Neutrophil (primary cell): ENCODE measurements around the gene JPH3.

ENCODE experiments used
- H3K27ac ChIP-seq: fragments of 200-600 bp; sonication (generic); 2 replicates; pipeline ENCODE4 v1.5.1; 2016; ENCODE audit warnings: mild to moderate bottlenecking, moderate library complexity
- H3K27me3 ChIP-seq: fragments of 200-600 bp; sonication (generic); 2 replicates; pipeline ENCODE4 v1.6.0; 2016; ENCODE audit warnings: mild to moderate bottlenecking
- H3K36me3 ChIP-seq: fragments of 200-600 bp; sonication (generic); 2 replicates; pipeline ENCODE4 v1.5.1; 2017
- H3K4me1 ChIP-seq, 2 experiments: fragments of 200-600 bp in 1 of 2; sonication (generic) in 1 of 2; 1 replicate in 1 of 2; 2 replicates in 1 of 2; pipeline versions ENCODE4 v1.5.1 to v1.6.1; 2013 to 2016; ENCODE audit warnings: low read depth in 1 of 2, low read length in 1 of 2, mild to moderate bottlenecking in 1 of 2, moderate library complexity in 1 of 2; ENCODE audit not compliant: control insufficient read depth in 1 of 2, insufficient read depth in 1 of 2
- H3K4me3 ChIP-seq, 2 experiments: fragments of 200-600 bp in 1 of 2; sonication (generic) in 1 of 2; 1 replicate in 1 of 2; 2 replicates in 1 of 2; pipeline ENCODE4 v1.5.1; 2013 to 2016; ENCODE audit warnings: low read depth in 1 of 2, low read length in 1 of 2, mild to moderate bottlenecking in 1 of 2, moderate library complexity in 1 of 2
- H3K9me3 ChIP-seq: fragments of 200-600 bp; sonication (generic); 2 replicates; pipeline ENCODE4 v1.5.1; 2016
- TF ChIP-seq, protein P1 (sequence below): fragments of 200-600 bp; sonication (generic); IDR thresholded peaks from 2 replicates; pipeline ENCODE4 v1.5.1; 2016; ENCODE audit warnings: antibody characterized with exemption

Gene JPH3

GRCh38 chr16:87657621-87658192 lies 55.4 kb downstream of the JPH3 start:
- H3K27ac ChIP-seq: no peak overlapping the region
- H3K9me3 ChIP-seq: no peaks in the 10 kb centered on the region
- no peaks in the 10 kb centered on the region for H3K36me3 ChIP-seq
- TF ChIP-seq, protein P1, sequence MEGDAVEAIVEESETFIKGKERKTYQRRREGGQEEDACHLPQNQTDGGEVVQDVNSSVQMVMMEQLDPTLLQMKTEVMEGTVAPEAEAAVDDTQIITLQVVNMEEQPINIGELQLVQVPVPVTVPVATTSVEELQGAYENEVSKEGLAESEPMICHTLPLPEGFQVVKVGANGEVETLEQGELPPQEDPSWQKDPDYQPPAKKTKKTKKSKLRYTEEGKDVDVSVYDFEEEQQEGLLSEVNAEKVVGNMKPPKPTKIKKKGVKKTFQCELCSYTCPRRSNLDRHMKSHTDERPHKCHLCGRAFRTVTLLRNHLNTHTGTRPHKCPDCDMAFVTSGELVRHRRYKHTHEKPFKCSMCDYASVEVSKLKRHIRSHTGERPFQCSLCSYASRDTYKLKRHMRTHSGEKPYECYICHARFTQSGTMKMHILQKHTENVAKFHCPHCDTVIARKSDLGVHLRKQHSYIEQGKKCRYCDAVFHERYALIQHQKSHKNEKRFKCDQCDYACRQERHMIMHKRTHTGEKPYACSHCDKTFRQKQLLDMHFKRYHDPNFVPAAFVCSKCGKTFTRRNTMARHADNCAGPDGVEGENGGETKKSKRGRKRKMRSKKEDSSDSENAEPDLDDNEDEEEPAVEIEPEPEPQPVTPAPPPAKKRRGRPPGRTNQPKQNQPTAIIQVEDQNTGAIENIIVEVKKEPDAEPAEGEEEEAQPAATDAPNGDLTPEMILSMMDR: no peak
- no peak overlapping the region for H3K4me3 ChIP-seq
- peaks cover 11% of the 10 kb centered on the region for H3K27me3 ChIP-seq
- H3K4me1 ChIP-seq: peaks cover 0 to 5% of the 10 kb centered on the region in 2 experiments

GRCh38 chr16:87658564-87659225 lies 56.4 kb downstream of the JPH3 start:
- Histone ChIP-seq H3K36me3 (no peaks in the 10 kb centered on the region), H3K9me3 (no peaks in the 10 kb centered on the region), H3K27ac (no peak overlapping the region), H3K4me1 (peaks cover 0 to 5% of the 10 kb centered on the region in 2 experiments), H3K4me3 (no peak overlapping the region), H3K27me3 (peaks cover 11% of the 10 kb centered on the region)
- TF ChIP-seq, protein P1: no peak

DNA sequence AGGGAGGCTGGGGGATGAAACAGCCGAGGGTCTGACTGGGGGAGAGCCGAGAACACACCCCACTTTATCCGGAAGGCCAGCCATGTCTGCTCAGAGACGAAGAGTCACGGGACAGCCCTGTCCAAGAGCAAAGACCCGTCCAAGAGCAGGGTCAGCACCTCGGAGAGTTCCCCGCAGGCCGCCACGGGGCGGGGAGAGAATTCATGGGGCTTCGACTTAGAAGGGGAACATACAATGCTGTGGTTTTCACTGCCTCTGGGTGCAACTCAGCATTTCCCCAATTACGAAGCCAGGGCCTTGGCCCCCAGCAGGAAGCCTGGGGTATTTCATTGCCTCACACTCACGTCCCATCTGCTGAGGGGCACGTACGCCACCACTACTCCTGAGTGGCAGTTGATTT lies 59.3 kb downstream of the JPH3 start:
- H3K4me1 ChIP-seq: peaks cover 0 to 5% of the 10 kb centered on the region in 2 experiments
- no peak overlapping the region for H3K27ac ChIP-seq
- TF ChIP-seq, protein P1: no peak
- H3K36me3 ChIP-seq: no peaks in the 10 kb centered on the region
- H3K9me3 ChIP-seq: no peaks in the 10 kb centered on the region
- H3K4me3 ChIP-seq: no peak overlapping the region
- H3K27me3 ChIP-seq: peaks cover 11% of the 10 kb centered on the region

DNA sequence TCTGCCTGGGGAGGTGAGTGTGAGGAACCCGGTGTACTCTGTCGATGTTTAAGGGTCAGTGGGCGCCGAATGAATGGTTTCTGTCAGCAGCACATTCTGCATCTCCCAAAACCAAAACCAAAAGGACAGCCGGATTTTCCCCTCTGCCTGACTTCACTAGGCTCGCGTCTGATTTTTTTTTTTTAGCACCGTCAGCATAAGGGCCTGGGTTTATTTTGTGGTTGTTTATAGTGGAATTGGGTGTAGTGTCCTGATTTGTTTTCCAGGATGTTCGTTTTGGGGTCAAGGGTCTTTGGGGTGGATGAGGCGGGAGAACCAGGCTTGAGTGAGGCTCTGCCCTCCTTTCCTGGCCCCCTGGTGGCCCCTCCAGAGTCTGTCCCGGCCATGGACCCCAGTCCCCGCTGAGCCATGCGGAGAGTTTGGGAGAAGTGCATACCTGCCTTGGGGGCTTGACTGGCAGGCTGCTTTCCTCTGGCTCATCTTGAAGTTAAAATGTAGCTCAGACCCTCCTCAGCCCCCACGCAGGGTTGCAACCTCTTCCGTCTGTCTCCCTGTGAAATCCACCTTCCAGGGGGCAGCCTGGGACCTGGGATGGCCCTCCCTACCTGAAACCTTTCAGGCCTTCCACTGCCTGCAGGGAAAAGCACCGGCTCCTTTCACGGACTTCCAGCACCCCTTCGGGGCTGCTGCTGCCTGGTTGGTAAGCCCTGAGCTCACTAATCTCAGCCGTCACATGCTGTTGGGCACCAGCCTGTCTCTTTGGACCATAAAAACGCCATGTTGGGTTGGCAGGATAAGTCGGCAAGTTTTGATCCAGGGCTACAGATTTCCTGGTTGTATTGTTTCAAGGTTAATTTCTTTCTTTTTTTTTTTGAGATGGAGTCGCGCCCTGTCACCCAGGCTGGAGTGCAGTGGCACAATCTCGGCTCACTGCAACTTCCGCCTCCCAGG lies 60.2 kb downstream of the JPH3 start:
- H3K9me3 ChIP-seq: no peaks in the 10 kb centered on the region
- H3K27ac ChIP-seq: no peak overlapping the region
- no peak overlapping the region for H3K4me3 ChIP-seq
- H3K4me1 ChIP-seq: peaks cover 0 to 5% of the 10 kb centered on the region in 2 experiments
- TF ChIP-seq, protein P1: no peak
- H3K27me3 ChIP-seq: peaks cover 11% of the 10 kb centered on the region
- no peaks in the 10 kb centered on the region for H3K36me3 ChIP-seq

GRCh38 chr16:87664792-87665191 lies 62.5 kb downstream of the JPH3 start:
- peaks cover 0 to 5% of the 10 kb centered on the region in 2 experiments for H3K4me1 ChIP-seq
- H3K4me3 ChIP-seq: no peak overlapping the region
- peaks cover 5% of the 10 kb centered on the region for H3K27me3 ChIP-seq
- H3K27ac ChIP-seq: no peak overlapping the region
- no peaks in the 10 kb centered on the region for H3K36me3 ChIP-seq
- TF ChIP-seq, protein P1: no peak
- H3K9me3 ChIP-seq: no peaks in the 10 kb centered on the region
